Stimulated activated CD4-positive, alpha-beta T cell treated with anti-CD3 and anti-CD28 coated beads, Interleukin-2, amount 100 ng/mL, for 48 hours (primary cell): Measurements from ENCODE around the gene FXYD2.

ENCODE experiments used
- DNase-seq, 2 donors: peaks; one replicate each; pipeline ENCODE4 v3.0.0-alpha.2; 2020

The FXYD2 gene

GRCh38 chr11:117795638-117796455 is 28.7 kb downstream of the FXYD2 start:
- no peak for DNase-seq

- DNase-seq: no peak
Observed at GRCh38 chr11:117794772-117795629, 29.5 kb downstream of the FXYD2 start.

DNA sequence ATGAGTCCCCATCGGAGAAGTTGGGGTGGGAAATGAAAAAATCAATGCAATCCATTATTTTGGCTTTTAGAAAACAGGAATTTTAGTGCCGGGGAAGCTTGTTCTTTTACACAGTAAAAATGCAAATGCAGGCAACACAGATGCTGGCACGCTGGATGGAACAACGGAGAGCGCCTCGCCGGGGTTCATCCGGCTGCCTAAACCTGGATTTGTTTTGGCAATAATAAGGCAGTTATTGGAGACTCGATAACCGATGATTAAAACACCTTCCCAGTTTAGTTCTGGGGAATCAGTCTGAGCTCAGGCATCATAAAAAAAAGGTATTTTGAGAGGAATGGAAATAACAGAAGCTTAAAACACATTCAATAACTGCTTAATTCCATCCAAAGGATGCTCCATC is 30.4 kb downstream of the FXYD2 start:
- DNase-seq: no peak

GRCh38 chr11:117793583-117793982 is 31.0 kb downstream of the FXYD2 start:
- DNase-seq: no peak

GRCh38 chr11:117792992-117793391 is 31.6 kb downstream of the FXYD2 start:
- no peak for DNase-seq

DNA sequence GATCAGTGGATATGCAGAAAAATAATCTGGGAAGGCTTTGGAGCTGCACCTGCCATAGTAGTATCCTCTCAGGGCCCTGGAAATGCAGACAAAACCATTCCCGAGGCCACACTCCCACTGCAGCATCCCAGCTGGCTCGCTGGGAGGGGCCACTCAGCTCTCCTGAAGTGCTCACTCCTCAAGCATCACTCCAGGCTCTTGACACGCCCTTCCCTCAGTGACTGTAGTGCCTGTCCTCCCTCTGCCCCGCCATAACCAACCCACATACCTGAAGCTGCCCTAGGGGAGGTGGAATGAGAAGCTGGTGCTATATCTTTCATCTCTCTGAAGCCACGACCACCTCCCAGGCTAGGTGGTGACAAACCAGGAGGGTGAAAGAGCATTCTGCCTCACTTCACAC is 32.3 kb downstream of the FXYD2 start:
- no peak for DNase-seq

DNA sequence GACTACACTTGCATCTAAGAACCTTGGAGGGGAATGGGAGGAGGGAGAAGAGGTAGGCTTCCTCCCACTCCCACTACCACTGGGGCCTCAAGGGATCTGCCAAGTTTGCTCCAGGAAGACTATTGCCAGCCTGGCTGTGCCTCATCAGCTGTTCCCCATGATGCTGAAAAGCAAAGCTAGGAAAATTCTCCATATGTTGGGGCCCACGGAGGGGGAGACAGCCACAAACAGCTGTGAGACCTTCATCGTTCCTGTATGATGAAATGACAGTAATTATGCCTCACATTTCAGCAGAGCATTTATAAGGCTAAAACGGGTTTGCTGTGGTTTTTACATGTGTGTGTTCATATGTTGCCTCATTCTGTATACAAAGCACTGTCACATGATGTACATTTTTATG is 34.3 kb downstream of the FXYD2 start:
- no peak for DNase-seq

- no peak for DNase-seq
Observed at GRCh38 chr11:117789241-117789640, 35.3 kb downstream of the FXYD2 start.

GRCh38 chr11:117786135-117786870 is 38.2 kb downstream of the FXYD2 start:
- no peak for DNase-seq

- no peak for DNase-seq
Observed at GRCh38 chr11:117782101-117782500, 42.4 kb downstream of the FXYD2 start.

DNA sequence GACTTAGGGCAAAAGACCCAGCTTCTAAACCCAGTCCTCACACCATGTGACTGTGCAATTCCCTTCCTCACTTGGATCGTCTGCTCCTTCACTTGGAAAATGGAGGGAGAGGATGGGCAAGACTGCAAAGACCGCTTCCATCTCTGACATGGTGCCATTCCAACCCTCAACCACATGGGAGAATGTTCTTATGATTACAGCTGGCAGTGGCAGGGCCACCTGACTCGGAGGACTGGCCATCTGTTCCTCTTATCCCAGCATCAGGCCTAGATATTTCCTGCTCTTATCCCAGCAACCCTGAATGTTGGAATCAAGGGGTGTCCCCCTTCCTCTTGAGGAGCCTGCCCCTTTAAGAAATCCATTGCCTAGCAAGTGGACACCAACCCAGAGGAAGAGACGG is 42.9 kb downstream of the FXYD2 start:
- DNase-seq: no peak

DNA sequence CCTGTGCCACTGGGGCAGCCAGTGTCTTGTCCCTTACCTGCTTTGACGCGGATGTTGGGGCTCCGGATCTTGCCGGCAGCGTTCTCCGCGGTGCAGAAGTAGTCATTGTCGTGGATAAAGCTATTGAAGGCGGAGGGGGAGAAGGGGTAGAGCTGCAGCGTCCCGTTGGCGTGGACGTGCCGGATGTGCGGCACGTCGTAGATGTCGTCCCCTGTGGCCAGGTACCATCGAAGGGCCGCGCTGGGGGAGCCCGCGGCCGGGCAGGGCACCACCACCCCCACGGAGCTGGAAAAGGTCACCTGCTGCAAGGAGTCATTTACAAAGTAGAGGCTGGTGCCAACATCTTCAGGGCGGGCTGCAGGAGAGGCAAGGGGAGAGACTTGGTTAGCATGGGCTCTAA is 44.1 kb downstream of the FXYD2 start:
- no peak for DNase-seq

GRCh38 chr11:117774553-117774952 is 50.0 kb downstream of the FXYD2 start:
- no peak for DNase-seq

GRCh38 chr11:117772360-117772759 is 52.2 kb downstream of the FXYD2 start:
- DNase-seq: no peak

DNA sequence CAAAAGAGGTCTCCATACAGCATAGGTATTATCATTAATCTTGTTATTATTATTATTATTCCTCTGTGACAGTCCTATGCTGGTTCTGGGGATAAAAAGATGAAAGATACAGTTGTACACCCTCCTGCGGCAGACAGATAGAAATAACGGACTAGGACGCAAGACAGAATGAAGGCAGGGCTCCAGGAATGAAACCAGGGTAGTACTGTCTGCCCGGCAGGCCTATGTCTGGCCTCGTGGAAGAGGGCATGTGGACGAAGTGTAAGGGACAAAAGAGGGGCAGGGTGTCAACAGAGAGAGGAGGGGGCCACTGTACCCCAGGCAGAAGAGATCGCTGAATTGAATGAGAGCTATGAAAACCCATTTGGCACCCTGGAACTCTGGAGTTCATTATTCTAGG is 52.7 kb downstream of the FXYD2 start:
- DNase-seq: no peak

GRCh38 chr11:117771197-117771596 is 53.3 kb downstream of the FXYD2 start:
- DNase-seq: no peak

GRCh38 chr11:117770061-117770460 is 54.5 kb downstream of the FXYD2 start:
- DNase-seq: no peak
